GM12878 (cell line): ENCODE data around the gene UBE2C. TPM values are rescaled to one million over a fixed set of nuclear protein-coding genes. Genes with fewer than 3 reads are reported as not detected.

Experiments used
- ATAC-seq: fragments of 200-7000 bp; cut with Tn5 transposase; 3 replicates; pipeline ENCODE4 v1.9.1; 2020; ENCODE audit warnings: mild to moderate bottlenecking, moderate library complexity
- BruUV-seq: library from RNA; stranded (reverse); fragments of 400-500 nt; replicated peaks from 2 replicates; lab custom pipeline; 2021; lab: Mats Ljungman, UMichigan
- CTCF ChIA-PET: fragments of 300-600 bp; sonication (Branson Sonifier 250); formaldehyde crosslinking; extraction: SDS; loops from one replicate; lab custom pipeline; 2021; ENCODE audit warnings: inconsistent platforms; lab: Yijun Ruan, JAX
- POLR2A ChIA-PET: fragments of 350-600 bp; formaldehyde crosslinking; extraction: SDS; loops from one replicate; lab custom pipeline; 2021; ENCODE audit warnings: inconsistent platforms; lab: Charles Lee
- RAD21 ChIA-PET: fragments of 300-600 bp; sonication (Branson Sonifier 250); formaldehyde crosslinking; loops from one replicate; lab custom pipeline; 2023; ENCODE audit warnings: antibody characterized with exemption; ENCODE audit not compliant: unreplicated experiment; lab: Charles Lee
- SMC1A ChIA-PET: fragments of 300-600 bp; sonication (Branson Sonifier 250); formaldehyde crosslinking; loops from one replicate; lab custom pipeline; 2023; ENCODE audit not compliant: unreplicated experiment, uncharacterized antibody; lab: Charles Lee
- DNase-seq: peaks from one replicate; pipeline ENCODE4 v3.0.0-alpha.2; 2011; ENCODE audit warnings: low read depth, low spot score
- FAIRE-seq: peaks from 3 replicates; lab custom pipeline; 2011; peaks lifted over from hg19 to GRCh38; lab: Jason Lieb, UNC
- H2AFZ ChIP-seq: 2 replicates; pipeline ENCODE4 v1.6.0; 2011; ENCODE audit warnings: low read depth, low read length, control low read depth; ENCODE audit not compliant: control insufficient read depth
- H3K27ac ChIP-seq: 2 replicates; pipeline ENCODE4 v1.5.1; 2011; ENCODE audit warnings: control low read depth; ENCODE audit not compliant: control insufficient read depth, insufficient read depth
- H3K27me3 ChIP-seq, 2 experiments: replicated peaks in 1 of 2; 2 replicates each; pipeline versions ENCODE4 v1.6.0 to v1.6.1; 2011; ENCODE audit warnings: low read length in 1 of 2; ENCODE audit not compliant: control insufficient read depth in 2 of 2, insufficient read depth in 2 of 2
- H3K36me3 ChIP-seq, 2 experiments: 2 replicates each; pipeline ENCODE4 v1.5.1; 2011; ENCODE audit warnings: low read length in 1 of 2; ENCODE audit not compliant: control insufficient read depth in 2 of 2, insufficient read depth in 2 of 2
- H3K4me1 ChIP-seq: 2 replicates; pipeline ENCODE4 v1.6.1; 2011; ENCODE audit warnings: mild to moderate bottlenecking, low read length, moderate library complexity, mixed read lengths; ENCODE audit not compliant: control insufficient read depth, insufficient read depth
- H3K4me2 ChIP-seq: 2 replicates; pipeline ENCODE4 v1.6.0; 2011; ENCODE audit warnings: control low read depth; ENCODE audit not compliant: control insufficient read depth, insufficient read depth
- H3K4me3 ChIP-seq: fragments of 200-600 bp; sonication (generic); 2 replicates; pipeline ENCODE4 v1.5.1; 2016
- H3K79me2 ChIP-seq: 2 replicates; pipeline ENCODE4 v1.6.0; 2011; ENCODE audit warnings: low read length; ENCODE audit not compliant: control insufficient read depth, insufficient read depth
- H3K9ac ChIP-seq: 2 replicates; pipeline ENCODE4 v1.8.0; 2011; ENCODE audit warnings: low read length, control low read depth, mixed read lengths; ENCODE audit not compliant: control insufficient read depth, insufficient read depth
- H3K9me3 ChIP-seq: replicated peaks from 3 replicates; pipeline ENCODE4 v1.5.1; 2011; ENCODE audit warnings: mild to moderate bottlenecking, low read length; ENCODE audit not compliant: control insufficient read depth, insufficient read depth
- H4K20me1 ChIP-seq: 2 replicates; pipeline ENCODE4 v1.6.0; 2011; ENCODE audit not compliant: control insufficient read depth, insufficient read depth
- CEBPB ChIP-seq, 2 experiments: fragments of 150-350 bp in 1 of 2; IDR thresholded peaks; 2 replicates each; pipeline ENCODE4 v1.6.1; 2012 to 2014; ENCODE audit warnings: low read depth in 2 of 2, low read length in 2 of 2, borderline replicate concordance in 1 of 2, inconsistent platforms in 1 of 2
- CUX1 ChIP-seq: IDR thresholded peaks from 2 replicates; pipeline ENCODE4 v1.6.1; 2012; ENCODE audit warnings: improper control_type of control experiment, low read depth, low read length; ENCODE audit not compliant: insufficient replicate concordance
- KDM1A ChIP-seq: fragments of 200-600 bp; sonication (generic); IDR thresholded peaks from 2 replicates; pipeline ENCODE4 v1.6.1; 2016; ENCODE audit warnings: borderline replicate concordance
- SIN3A ChIP-seq: IDR thresholded peaks from 2 replicates; pipeline ENCODE4 v1.6.1; 2012; ENCODE audit warnings: low read depth, low read length, improper control_type of control experiment
- SREBF2 ChIP-seq: IDR thresholded peaks from 2 replicates; pipeline ENCODE4 v1.6.1; 2012; ENCODE audit warnings: mild to moderate bottlenecking, low read length
- TBL1XR1 ChIP-seq: IDR thresholded peaks from 2 replicates; pipeline ENCODE4 v1.6.1; 2012; ENCODE audit warnings: low read depth, low read length, improper control_type of control experiment
- ZBTB4 ChIP-seq: fragments of 450-650 bp; formaldehyde crosslinking; IDR thresholded peaks from 2 replicates; pipeline ENCODE4 v1.4.0; 2022; ENCODE audit warnings: mild to moderate bottlenecking, moderate library complexity
- WGBS: methylation state at CpG from one replicate; pipeline ENCODE4 v1.1.6; 2016; ENCODE audit warnings: low lambda C conversion rate; ENCODE audit not compliant: insufficient replicate concordance, insufficient coverage; ENCODE audit errors: missing lambda C conversion rate; 5-methylcytosine and 5-hydroxymethylcytosine counted together
- in situ Hi-C: fragments of 300-500 bp; cut with MboI; formaldehyde crosslinking; loops from 9 replicates; pipeline ENCODE4 v1.14.3; 2018; ENCODE audit warnings: mixed read lengths
- intact Hi-C: fragments of 100-400 bp; cut with micrococcal nuclease; formaldehyde crosslinking; loops from one replicate; pipeline ENCODE4 v1.14.2; 2022; ENCODE audit not compliant: unreplicated experiment
- polyA plus RNA-seq, 11 experiments: library from polyadenylated mRNA; depleted of rRNA in 4 of 11; unstranded in 6 of 11; stranded (reverse) in 5 of 11; fragments of >200 nt; fragmentation: Nextera tagmentation in 4 of 11; fragmentation: Illumina TruSeq in 1 of 11; extraction: Ambion mirVana in 4 of 11; extraction: Trizol in 1 of 11; gene quantifications; 1 replicate in 1 of 11; 2 replicates in 10 of 11; pipeline versions ENCODE4 v1.2.1 to v1.2.3, GENCODE V29; 2011 to 2016; ENCODE audit warnings: inconsistent platforms in 2 of 11, missing spikeins in 2 of 11, low read depth in 1 of 11
- total RNA-seq, 4 experiments: library from RNA; depleted of rRNA in 3 of 4; stranded (reverse); fragments of >200 nt in 3 of 4; fragmentation: Illumina TruSeq in 1 of 4; extraction: Trizol in 1 of 4; gene quantifications; 2 replicates each; pipeline versions ENCODE4 v1.2.1 to v1.2.3, GENCODE V29; 2013 to 2021
- TF ChIP-seq, protein P1 (sequence below): fragments of 450-650 bp; IDR thresholded peaks from 2 replicates; pipeline ENCODE4 v1.6.1; 2016; ENCODE audit warnings: mild to moderate bottlenecking
- TF ChIP-seq, protein P2 (sequence below): fragments of 450-650 bp; IDR thresholded peaks from 2 replicates; pipeline ENCODE4 v1.6.1; 2016; ENCODE audit warnings: mild to moderate bottlenecking

The UBE2C gene
- total and polyA plus RNA-seq, 10 of the 15 experiments (the other 5 are each of a cell fraction or from before 2014, with no cell fraction given), result 86.2 to 412 (median 176) TPM

DNA sequence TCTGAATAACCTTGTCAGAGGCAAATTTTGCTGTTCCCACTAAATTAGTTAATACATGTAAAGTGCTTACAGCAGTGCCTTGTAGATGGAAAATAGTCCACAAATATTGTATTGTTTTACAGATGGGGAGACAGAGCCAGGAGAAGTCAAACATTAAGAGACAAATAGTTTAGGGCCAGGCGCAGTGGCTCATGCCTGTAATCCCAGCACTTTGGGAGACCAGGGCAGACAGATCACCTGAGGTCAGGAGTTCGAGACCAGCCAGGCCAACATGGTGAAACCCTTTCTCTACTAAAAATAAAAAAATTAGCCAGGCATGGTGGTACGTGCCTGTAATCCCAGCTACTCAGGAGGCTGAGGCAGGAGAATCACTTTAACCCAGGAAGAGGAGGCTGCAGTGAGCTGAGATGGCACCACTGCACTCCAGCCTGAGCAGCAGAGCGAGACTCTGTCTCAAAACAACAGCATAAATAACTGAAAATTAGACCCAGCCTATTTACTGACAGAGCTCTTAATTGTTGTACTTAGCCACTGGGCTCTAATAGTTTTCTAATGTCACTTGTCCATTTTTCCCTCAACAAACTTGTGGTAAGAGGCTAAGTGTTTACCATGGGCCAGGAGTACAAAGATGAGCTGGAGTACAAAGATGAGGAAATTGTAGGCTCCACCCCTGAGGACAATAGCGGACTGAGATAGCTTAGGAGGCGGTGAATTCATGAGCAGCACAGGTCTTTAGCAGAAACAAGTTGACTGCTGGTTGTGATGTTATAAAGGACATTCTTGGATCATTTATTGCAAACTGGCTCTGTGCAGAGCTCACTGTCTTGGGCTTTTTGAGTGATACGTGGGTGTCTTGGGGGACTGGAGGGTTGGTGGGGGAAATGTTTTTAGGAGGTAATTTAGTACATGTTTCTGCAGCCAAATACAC is 51.4 kb downstream of the UBE2C start:
- BruUV-seq, result no TSS peak
- no peaks in the 10 kb centered on the region for H3K36me3 ChIP-seq
- no peak overlapping the region for H3K27ac ChIP-seq
- SMC1A ChIA-PET, result interaction anchor here (0.8 to 0.9 kb wide), 2 partner anchors 14 to 46 kb away, joined by 3 read pairs; no protein-coding TSS in a partner anchor
- H2AFZ ChIP-seq, result no peak overlapping the region
- H3K4me2 ChIP-seq, result no peak overlapping the region
- CTCF ChIA-PET, result interaction anchor here (1.3 kb wide), 1 partner anchor 11 kb away, joined by 3 read pairs; no protein-coding TSS in a partner anchor
- POLR2A ChIA-PET, result interaction anchor here (0.6 to 1.5 kb wide), 3 partner anchors 9 to 79 kb away, joined by 3 read pairs; partner anchors contain the start of gene ZSWIM1
- H3K9me3 ChIP-seq, result no peaks in the 10 kb centered on the region
- H3K79me2 ChIP-seq, result no peaks in the 10 kb centered on the region
- H3K27me3 ChIP-seq, result no peaks in the 10 kb centered on the region
- no peak overlapping the region for H3K9ac ChIP-seq
- FAIRE-seq (no peak), DNase-seq (no peak), ATAC-seq (no peak)
- in situ Hi-C loops, result no loop called here
- WGBS, result 86% methylated on average over 7 of the region's 7 CpGs
- no peaks in the 10 kb centered on the region for H4K20me1 ChIP-seq
- H3K4me1 ChIP-seq, result no peaks in the 10 kb centered on the region
- intact Hi-C loops, result no loop called here
- H3K4me3 ChIP-seq, result no peak overlapping the region
- RAD21 ChIA-PET, result interaction anchor here (0.7 kb wide), 1 partner anchor 74 kb away, joined by 4 read pairs; no protein-coding TSS in a partner anchor
- no peak for TF ChIP-seq SIN3A
- no peak for TF ChIP-seq SREBF2
- TF ChIP-seq, protein P1, sequence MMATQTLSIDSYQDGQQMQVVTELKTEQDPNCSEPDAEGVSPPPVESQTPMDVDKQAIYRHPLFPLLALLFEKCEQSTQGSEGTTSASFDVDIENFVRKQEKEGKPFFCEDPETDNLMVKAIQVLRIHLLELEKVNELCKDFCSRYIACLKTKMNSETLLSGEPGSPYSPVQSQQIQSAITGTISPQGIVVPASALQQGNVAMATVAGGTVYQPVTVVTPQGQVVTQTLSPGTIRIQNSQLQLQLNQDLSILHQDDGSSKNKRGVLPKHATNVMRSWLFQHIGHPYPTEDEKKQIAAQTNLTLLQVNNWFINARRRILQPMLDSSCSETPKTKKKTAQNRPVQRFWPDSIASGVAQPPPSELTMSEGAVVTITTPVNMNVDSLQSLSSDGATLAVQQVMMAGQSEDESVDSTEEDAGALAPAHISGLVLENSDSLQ, result no peak
- TF ChIP-seq CEBPB (IDR thresholded peaks at IDR 0.05; ENCODE audit: borderline replicate concordance in 1 of 2, low read depth in 2 of 2, low read length in 2 of 2), result no peak
- TF ChIP-seq TBL1XR1, result no peak
- TF ChIP-seq KDM1A, result no peak
- TF ChIP-seq ZBTB4 (CRISPR knock-in tag), result no peak
- TF ChIP-seq, protein P2, sequence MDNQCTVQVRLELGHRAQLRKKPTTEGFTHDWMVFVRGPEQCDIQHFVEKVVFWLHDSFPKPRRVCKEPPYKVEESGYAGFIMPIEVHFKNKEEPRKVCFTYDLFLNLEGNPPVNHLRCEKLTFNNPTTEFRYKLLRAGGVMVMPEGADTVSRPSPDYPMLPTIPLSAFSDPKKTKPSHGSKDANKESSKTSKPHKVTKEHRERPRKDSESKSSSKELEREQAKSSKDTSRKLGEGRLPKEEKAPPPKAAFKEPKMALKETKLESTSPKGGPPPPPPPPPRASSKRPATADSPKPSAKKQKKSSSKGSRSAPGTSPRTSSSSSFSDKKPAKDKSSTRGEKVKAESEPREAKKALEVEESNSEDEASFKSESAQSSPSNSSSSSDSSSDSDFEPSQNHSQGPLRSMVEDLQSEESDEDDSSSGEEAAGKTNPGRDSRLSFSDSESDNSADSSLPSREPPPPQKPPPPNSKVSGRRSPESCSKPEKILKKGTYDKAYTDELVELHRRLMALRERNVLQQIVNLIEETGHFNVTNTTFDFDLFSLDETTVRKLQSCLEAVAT, result no peak
- no peak for TF ChIP-seq CUX1
